Small intestine (tissue), 7 donors: Measurements from ENCODE around the gene IGDCC3. TPM values are rescaled to one million over a fixed set of nuclear protein-coding genes. Genes with fewer than 3 reads are reported as not detected.
"Not testable (repeated sequence)": the region's sequence is repeated elsewhere in the genome, so short reads cannot be mapped to it uniquely, and the experiment has no call there.

ENCODE experiments used
- DNase-seq, 2 donors: peaks; one replicate each; pipeline versions ENCODE4 v3.0.0 to v3.0.0-alpha.2; 2013
- FAIRE-seq: peaks from 2 replicates; lab custom pipeline; 2012; peaks lifted over from hg19 to GRCh38; lab: Jason Lieb, UNC
- H3K27ac ChIP-seq, 3 donors: one replicate each; pipeline ENCODE4 v1.5.1; 2013; ENCODE audit warnings: low read length in 2 of 3, mild to moderate bottlenecking in 2 of 3, control low read depth in 1 of 3, inconsistent platforms in 1 of 3, low read depth in 1 of 3, moderate library complexity in 1 of 3
- H3K27me3 ChIP-seq, 3 donors: one replicate each; pipeline ENCODE4 v1.6.1; 2013; ENCODE audit warnings: low read length in 3 of 3, inconsistent platforms in 1 of 3; ENCODE audit not compliant: control insufficient read depth in 3 of 3, insufficient read depth in 3 of 3
- H3K36me3 ChIP-seq, 3 donors: one replicate each; pipeline ENCODE4 v1.6.1; 2013; ENCODE audit warnings: low read length in 3 of 3, inconsistent platforms in 1 of 3, low read depth in 1 of 3, mild to moderate bottlenecking in 1 of 3, moderate library complexity in 1 of 3; ENCODE audit not compliant: control insufficient read depth in 3 of 3, insufficient read depth in 2 of 3
- H3K4me1 ChIP-seq, 3 donors: one replicate each; pipeline ENCODE4 v1.6.1; 2013; ENCODE audit warnings: low read length in 2 of 3, inconsistent platforms in 1 of 3, low read depth in 1 of 3, mild to moderate bottlenecking in 1 of 3, moderate library complexity in 1 of 3; ENCODE audit not compliant: control insufficient read depth in 3 of 3, insufficient read depth in 2 of 3
- H3K4me3 ChIP-seq, 3 donors: one replicate each; pipeline ENCODE4 v1.5.1; 2013; ENCODE audit warnings: low read length in 3 of 3, control low read depth in 1 of 3, inconsistent platforms in 1 of 3, low read depth in 1 of 3, mild to moderate bottlenecking in 1 of 3, moderate library complexity in 1 of 3
- H3K9me3 ChIP-seq, 2 donors: one replicate each; pipeline ENCODE4 v1.6.1; 2013; ENCODE audit warnings: low read depth in 1 of 2, low read length in 1 of 2; ENCODE audit not compliant: control insufficient read depth in 2 of 2, insufficient read depth in 1 of 2
- WGBS, 3 donors: extraction: QIAGEN DNeasy Blood & Tissue Kit; methylation state at CpG; one replicate each; pipeline ENCODE4 v1.1.7; 2013; 5-methylcytosine and 5-hydroxymethylcytosine counted together
- polyA plus RNA-seq, 4 donors: library from polyadenylated mRNA; stranded (reverse) in 3 of 4; unstranded in 1 of 4; fragments of 200-250 nt in 3 of 4; fragments of 120-200 nt in 1 of 4; gene quantifications; one replicate each; pipeline versions ENCODE4 v1.2.1 to v1.2.3, GENCODE V29; 2013
- donor health status: healthy with polysubstance abuse.
- donor health status: control.
- donor health status: control.
- donor health status: Bipolar disorder and iron deficiency.
- donor health status: healthy.

The IGDCC3 gene
- polyA plus RNA-seq, 4 donors = 0.18 to 1.0 TPM; not detected in 2

GRCh38 chr15:65401611-65402240 lies 23.9 kb upstream of the IGDCC3 start:
- 76 to 85% (median 78%) methylated on average over 8 of the region's 8 CpGs for WGBS, 3 donors
- no peaks in the 10 kb centered on the region for H3K4me1 ChIP-seq
- no peak overlapping the region for H3K27ac ChIP-seq
- peaks cover under 1 to 14% (median 9%) of the 10 kb centered on the region in 3 donors for H3K27me3 ChIP-seq
- no peak overlapping the region for H3K4me3 ChIP-seq
- peaks cover 0 to 4% (median 0%) of the 10 kb centered on the region in 3 donors for H3K36me3 ChIP-seq
- FAIRE-seq = no peak
- no peak for DNase-seq
- H3K9me3 ChIP-seq = no peaks in the 10 kb centered on the region

GRCh38 chr15:65400760-65401610 lies 23.2 kb upstream of the IGDCC3 start:
- DNase-seq (peak; percentile 51 to 74), FAIRE-seq (no peak)
- no peak overlapping the region for H3K4me3 ChIP-seq
- H3K9me3 ChIP-seq = no peaks in the 10 kb centered on the region
- 14 to 24% (median 20%) methylated on average over 11 of the region's 11 CpGs for WGBS, 3 donors
- no peaks in the 10 kb centered on the region for H3K4me1 ChIP-seq
- no peak overlapping the region for H3K27ac ChIP-seq
- H3K36me3 ChIP-seq = peaks cover 0 to 5% (median 0%) of the 10 kb centered on the region in 3 donors
- H3K27me3 ChIP-seq = peaks cover 5 to 21% (median 15%) of the 10 kb centered on the region in 3 donors

GRCh38 chr15:65399997-65400396 lies 22.2 kb upstream of the IGDCC3 start:
- DNase-seq = no peak
- FAIRE-seq = no peak
- Histone ChIP-seq H3K36me3 (peaks cover 0 to 9% (median 0%) of the 10 kb centered on the region in 3 donors), H3K4me1 (no peaks in the 10 kb centered on the region), H3K27me3 (peaks cover 13 to 28% (median 19%) of the 10 kb centered on the region in 3 donors), H3K9me3 (no peaks in the 10 kb centered on the region), H3K27ac (no peak overlapping the region), H3K4me3 (no peak overlapping the region)
- WGBS, 3 donors = 38 to 73% (median 50%) methylated on average over 2 of the region's 2 CpGs

- H3K4me1 ChIP-seq = no peaks in the 10 kb centered on the region
- FAIRE-seq (no peak), DNase-seq (no peak)
- H3K36me3 ChIP-seq = peaks cover 0 to 17% (median 0%) of the 10 kb centered on the region in 3 donors
- H3K9me3 ChIP-seq = no peaks in the 10 kb centered on the region
- 74 to 81% (median 76%) methylated on average over 11 of the region's 11 CpGs for WGBS, 3 donors
- H3K4me3 ChIP-seq = no peak overlapping the region
- H3K27ac ChIP-seq = no peak overlapping the region
- peaks cover 13 to 36% (median 20%) of the 10 kb centered on the region in 3 donors for H3K27me3 ChIP-seq
Measured at GRCh38 chr15:65399001-65399706, 21.4 kb upstream of the IGDCC3 start.

GRCh38 chr15:65398486-65398885 lies 20.7 kb upstream of the IGDCC3 start:
- 89 to 92% (median 91%) methylated on average over 16 of the region's 16 CpGs for WGBS, 3 donors
- not testable (repeated sequence) for H3K4me1 ChIP-seq, DNase-seq, H3K9me3 ChIP-seq, H3K27ac ChIP-seq, FAIRE-seq, H3K4me3 ChIP-seq
- Histone ChIP-seq H3K27me3 (peaks cover 13 to 41% (median 19%) of the 10 kb centered on the region in 3 donors), H3K36me3 (peaks cover 0 to 22% (median 0%) of the 10 kb centered on the region in 3 donors)

- Histone ChIP-seq H3K27me3 (peaks cover 13 to 44% (median 19%) of the 10 kb centered on the region in 3 donors), H3K36me3 (peaks cover 0 to 25% (median 0%) of the 10 kb centered on the region in 3 donors), H3K4me3 (no peak overlapping the region), H3K4me1 (no peaks in the 10 kb centered on the region), H3K27ac (no peak overlapping the region), H3K9me3 (no peaks in the 10 kb centered on the region)
- FAIRE-seq (no peak), DNase-seq (no peak)
- 12 to 40% (median 18%) methylated on average over 10 of the region's 10 CpGs for WGBS, 3 donors
Measured at GRCh38 chr15:65396965-65397317, 19.1 kb upstream of the IGDCC3 start.

GRCh38 chr15:65396283-65396964 lies 18.6 kb upstream of the IGDCC3 start:
- no peak for DNase-seq
- FAIRE-seq = no peak
- H3K4me1 ChIP-seq = no peaks in the 10 kb centered on the region
- H3K27ac ChIP-seq = no peak overlapping the region
- peaks cover 0 to 25% (median 0%) of the 10 kb centered on the region in 3 donors for H3K36me3 ChIP-seq
- H3K9me3 ChIP-seq = no peaks in the 10 kb centered on the region
- 18 to 36% (median 30%) methylated on average over 34 of the region's 34 CpGs for WGBS, 3 donors
- H3K4me3 ChIP-seq = no peak overlapping the region
- peaks cover 13 to 46% (median 19%) of the 10 kb centered on the region in 3 donors for H3K27me3 ChIP-seq
